Retinal pigment epithelial cell (primary cell): Measurements from ENCODE around the gene BAZ2B.
"Not testable (repeated sequence)": the region's sequence is repeated elsewhere in the genome, so short reads cannot be mapped to it uniquely, and the experiment has no call there.

Source experiments
- DNase-seq: peaks from one replicate; pipeline ENCODE4 v3.0.0-alpha.2; 2010; ENCODE audit warnings: low read depth
- H3K4me3 ChIP-seq: 2 replicates; pipeline ENCODE4 v1.5.1; 2011; ENCODE audit warnings: mild to moderate bottlenecking, low read length, control low read depth, moderate library complexity
- TF ChIP-seq, protein P1 (sequence below): conservative IDR thresholded peaks from 2 replicates; pipeline ENCODE4 v1.5.1; 2011; ENCODE audit warnings: low read depth, low read length, control low read depth, inconsistent platforms

The BAZ2B gene

DNA sequence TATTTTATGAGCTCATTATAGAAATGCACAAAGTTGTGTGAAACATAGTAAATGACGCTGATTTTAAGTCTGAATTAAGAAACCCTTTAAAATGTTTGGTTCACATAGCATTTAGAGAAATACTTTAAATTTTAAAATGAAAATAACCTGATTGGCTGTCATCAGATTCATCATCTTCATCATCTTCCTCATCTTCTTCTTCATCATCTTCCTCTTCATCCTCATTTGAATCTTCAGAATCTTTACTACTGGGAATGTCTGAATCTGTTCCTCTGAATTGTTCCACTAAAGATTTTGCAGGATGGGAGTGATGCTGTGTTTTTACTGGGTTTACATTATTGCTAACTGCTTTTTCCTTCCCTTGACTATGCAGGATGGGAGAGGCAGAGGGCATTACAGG, 183.7 kb downstream of the BAZ2B start:
- no peak for DNase-seq
- TF ChIP-seq, protein P1, sequence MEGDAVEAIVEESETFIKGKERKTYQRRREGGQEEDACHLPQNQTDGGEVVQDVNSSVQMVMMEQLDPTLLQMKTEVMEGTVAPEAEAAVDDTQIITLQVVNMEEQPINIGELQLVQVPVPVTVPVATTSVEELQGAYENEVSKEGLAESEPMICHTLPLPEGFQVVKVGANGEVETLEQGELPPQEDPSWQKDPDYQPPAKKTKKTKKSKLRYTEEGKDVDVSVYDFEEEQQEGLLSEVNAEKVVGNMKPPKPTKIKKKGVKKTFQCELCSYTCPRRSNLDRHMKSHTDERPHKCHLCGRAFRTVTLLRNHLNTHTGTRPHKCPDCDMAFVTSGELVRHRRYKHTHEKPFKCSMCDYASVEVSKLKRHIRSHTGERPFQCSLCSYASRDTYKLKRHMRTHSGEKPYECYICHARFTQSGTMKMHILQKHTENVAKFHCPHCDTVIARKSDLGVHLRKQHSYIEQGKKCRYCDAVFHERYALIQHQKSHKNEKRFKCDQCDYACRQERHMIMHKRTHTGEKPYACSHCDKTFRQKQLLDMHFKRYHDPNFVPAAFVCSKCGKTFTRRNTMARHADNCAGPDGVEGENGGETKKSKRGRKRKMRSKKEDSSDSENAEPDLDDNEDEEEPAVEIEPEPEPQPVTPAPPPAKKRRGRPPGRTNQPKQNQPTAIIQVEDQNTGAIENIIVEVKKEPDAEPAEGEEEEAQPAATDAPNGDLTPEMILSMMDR: no peak
- H3K4me3 ChIP-seq: no peak overlapping the region

DNA sequence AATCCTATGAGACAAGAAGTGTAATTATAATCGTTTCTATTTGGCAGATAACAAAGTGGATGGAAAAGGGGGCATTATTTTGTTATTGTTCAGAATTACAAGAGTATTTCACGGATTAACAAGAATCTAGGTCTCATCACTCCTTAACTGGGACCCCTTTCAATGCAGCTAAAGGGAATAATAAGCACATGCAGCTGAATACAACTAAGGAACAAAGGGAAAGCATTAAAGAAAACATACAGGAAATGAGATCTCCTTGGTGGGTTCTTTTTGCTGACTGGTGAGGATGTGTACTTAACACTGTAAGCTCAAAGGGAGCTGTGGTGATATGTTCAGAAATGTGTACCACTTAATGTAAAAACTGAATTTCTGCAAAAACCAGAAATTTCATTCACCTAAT, 189.3 kb downstream of the BAZ2B start:
- peak; percentile 3 for DNase-seq
- H3K4me3 ChIP-seq: no peak overlapping the region
- TF ChIP-seq, protein P1: no peak

DNA sequence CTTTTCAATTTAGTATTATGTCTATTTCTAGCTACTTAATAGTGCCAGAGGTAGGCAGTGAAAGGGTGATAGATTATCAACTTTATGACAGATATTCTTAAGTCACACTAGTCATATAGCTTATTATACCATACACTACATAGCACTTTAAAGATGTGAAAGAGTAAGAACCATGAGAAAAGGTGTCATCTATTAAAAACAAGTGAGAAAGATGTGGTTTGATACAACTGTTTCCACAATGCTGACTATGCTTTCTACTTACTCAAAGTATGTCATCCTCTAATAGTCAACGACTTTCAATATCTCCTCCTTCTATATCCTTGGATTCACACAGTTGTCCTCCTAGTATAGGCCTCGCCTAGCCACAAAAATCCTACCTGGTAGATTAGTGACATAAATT, 196.9 kb downstream of the BAZ2B start:
- no peak for DNase-seq
- TF ChIP-seq, protein P1: no peak
- H3K4me3 ChIP-seq: no peak overlapping the region

DNA sequence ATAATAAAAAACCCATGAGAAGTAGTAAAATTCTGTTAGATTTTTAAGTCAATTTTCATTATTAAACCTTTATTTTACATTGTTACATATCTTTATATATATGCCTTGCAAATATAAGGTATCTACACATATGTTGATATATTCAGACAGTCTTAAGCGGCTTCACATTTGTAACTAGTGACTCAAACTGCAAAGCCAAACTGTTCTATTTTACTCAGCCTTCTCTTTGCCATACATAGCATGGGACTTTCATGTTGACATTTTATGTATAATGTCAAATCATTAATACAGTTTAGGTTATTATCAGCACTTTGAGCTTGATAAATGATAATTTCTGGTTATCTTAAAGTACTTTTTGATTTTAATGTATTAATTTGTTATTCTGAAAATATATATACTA, 204.9 kb downstream of the BAZ2B start:
- no peak for DNase-seq
- no peak overlapping the region for H3K4me3 ChIP-seq
- TF ChIP-seq, protein P1: no peak

DNA sequence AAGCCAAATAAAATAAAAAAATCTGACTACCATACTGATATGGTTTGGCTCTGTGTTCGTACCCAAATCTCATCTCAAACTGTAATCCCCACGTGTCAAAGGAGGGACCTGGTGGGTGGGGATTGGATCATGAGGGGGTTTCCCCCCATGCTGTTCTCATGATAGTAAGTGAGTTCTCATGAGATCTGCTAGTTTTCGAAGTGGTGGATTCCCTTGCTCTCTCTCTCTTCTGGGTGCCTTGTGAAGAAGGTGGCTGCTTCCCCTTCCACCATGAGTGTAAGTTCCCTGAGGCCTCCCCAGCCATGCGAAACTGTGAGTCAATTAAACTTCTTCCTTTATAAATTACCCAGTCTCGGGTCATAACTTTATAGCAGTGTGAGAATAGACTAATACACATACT, 206.1 kb downstream of the BAZ2B start:
- TF ChIP-seq, protein P1: no peak
- no peak for DNase-seq
- H3K4me3 ChIP-seq: no peak overlapping the region

DNA sequence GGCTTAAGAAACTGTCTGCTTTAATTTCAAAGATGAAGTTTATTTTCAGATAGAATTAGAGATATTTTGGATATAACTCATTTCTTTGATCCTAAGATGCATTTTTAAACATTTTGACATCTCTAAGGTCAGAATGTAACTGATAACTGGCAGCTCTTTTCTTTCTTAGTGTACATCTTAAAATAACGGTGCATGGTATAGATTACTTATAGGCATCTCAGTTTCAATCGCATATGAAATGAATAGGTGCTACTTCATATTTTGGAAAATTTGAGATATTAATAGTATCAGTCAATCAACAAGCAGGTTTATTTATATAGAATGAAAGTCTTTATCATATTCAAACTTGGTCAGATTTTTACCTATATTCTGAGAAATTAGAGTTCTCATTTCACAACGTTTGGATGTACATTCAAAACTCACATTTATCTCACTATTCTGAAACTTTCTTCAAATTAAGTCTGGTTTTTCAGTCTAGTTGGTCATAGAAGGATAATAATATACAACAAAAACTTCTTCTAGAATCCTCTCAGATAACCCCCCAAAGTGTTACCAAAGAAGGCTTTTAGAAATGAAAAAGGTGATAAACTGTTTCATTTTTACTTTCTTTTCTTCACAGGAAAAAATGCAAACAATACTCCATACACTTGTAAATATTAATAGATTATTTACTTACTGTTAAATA, 207.1 kb downstream of the BAZ2B start:
- TF ChIP-seq, protein P1: no peak
- no peak for DNase-seq
- H3K4me3 ChIP-seq: no peak overlapping the region

DNA sequence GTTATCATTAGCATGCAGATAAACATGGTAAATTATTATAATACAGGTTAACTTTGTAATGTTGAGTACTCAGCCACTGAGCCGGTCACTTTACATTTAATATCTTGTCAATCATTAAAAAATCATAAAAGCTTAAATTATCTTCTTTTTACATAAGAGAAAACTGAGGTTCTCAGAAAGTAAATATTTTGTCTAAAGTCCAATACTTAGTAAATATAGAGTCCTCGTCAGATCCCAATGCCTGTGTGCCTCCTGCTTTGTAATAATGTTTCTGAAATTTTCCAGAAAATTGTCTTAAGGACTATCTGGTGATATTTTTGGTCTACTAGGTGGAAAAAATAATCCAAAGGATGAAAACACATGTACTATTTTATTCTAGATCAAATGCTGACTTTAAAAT, 213.6 kb downstream of the BAZ2B start:
- DNase-seq: no peak
- TF ChIP-seq, protein P1: no peak
- no peak overlapping the region for H3K4me3 ChIP-seq

DNA sequence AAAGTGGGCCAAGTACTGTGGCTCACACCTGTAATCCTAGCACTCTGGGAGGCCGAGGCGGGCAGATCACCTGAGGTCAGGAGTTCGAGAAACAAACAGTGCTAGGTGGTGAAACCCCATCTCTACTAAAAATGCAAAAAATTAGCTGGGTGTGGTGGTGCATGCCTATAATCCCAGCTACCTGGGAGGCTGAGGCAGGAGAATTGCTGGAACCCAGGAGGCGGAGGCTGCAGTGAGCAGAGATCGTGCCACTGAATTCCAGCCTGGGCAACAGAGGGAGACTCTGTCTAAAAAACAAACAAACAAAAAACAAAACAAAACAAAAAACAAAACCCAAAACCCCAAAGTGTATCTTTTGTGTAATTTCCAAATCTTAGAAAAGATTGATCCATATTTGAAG, 214.2 kb downstream of the BAZ2B start:
- H3K4me3 ChIP-seq, DNase-seq: not testable (repeated sequence)
